ENCODE data around the gene SPAG7.

SPAG7 gene

GRCh38 chr17:4974115-4974670, 6.6 kb upstream of the SPAG7 start:
- no peak for DNase-seq (ENCODE audit: low spot score)

GRCh38 chr17:4973256-4974114, 5.9 kb upstream of the SPAG7 start:
- no peak for DNase-seq (ENCODE audit: low spot score)

GRCh38 chr17:4972752-4973151, 5.1 kb upstream of the SPAG7 start:
- DNase-seq (ENCODE audit: low spot score) = no peak

- no peak for DNase-seq (ENCODE audit: low spot score)
Observed at GRCh38 chr17:4972322-4972721, 4.7 kb upstream of the SPAG7 start.

- DNase-seq (ENCODE audit: low spot score) = no peak
Observed at GRCh38 chr17:4971826-4972225, 4.2 kb upstream of the SPAG7 start.

- DNase-seq (ENCODE audit: low spot score) = no peak
Observed at GRCh38 chr17:4970273-4970672, 2.7 kb upstream of the SPAG7 start.

GRCh38 chr17:4969551-4970173, 2.0 kb upstream of the SPAG7 start:
- DNase-seq (ENCODE audit: low spot score) = no peak

- no peak for DNase-seq (ENCODE audit: low spot score)
Observed at GRCh38 chr17:4969047-4969550, 1.5 kb upstream of the SPAG7 start.

GRCh38 chr17:4968486-4969046, 949 bp upstream of the SPAG7 start:
- DNase-seq (ENCODE audit: low spot score) = no peak

- DNase-seq (ENCODE audit: low spot score) = peak; percentile 100
Observed at GRCh38 chr17:4966844-4967538, 626 bp downstream of the SPAG7 start.

- no peak for DNase-seq (ENCODE audit: low spot score)
Observed at GRCh38 chr17:4965311-4965986, 2.2 kb downstream of the SPAG7 start.

- no peak for DNase-seq (ENCODE audit: low spot score)
Observed at GRCh38 chr17:4960279-4960922, 7.2 kb downstream of the SPAG7 start.

- DNase-seq (ENCODE audit: low spot score) = no peak
Observed at GRCh38 chr17:4959261-4959965, 8.2 kb downstream of the SPAG7 start.

- DNase-seq (ENCODE audit: low spot score) = no peak
Observed at GRCh38 chr17:4958102-4958501, 9.5 kb downstream of the SPAG7 start.

GRCh38 chr17:4956493-4957061, 11.0 kb downstream of the SPAG7 start:
- no peak for DNase-seq (ENCODE audit: low spot score)

GRCh38 chr17:4955091-4955490, 12.5 kb downstream of the SPAG7 start:
- no peak for DNase-seq (ENCODE audit: low spot score)

GRCh38 chr17:4953451-4953961, 14.1 kb downstream of the SPAG7 start:
- DNase-seq (ENCODE audit: low spot score) = no peak

GRCh38 chr17:4951486-4951885, 16.1 kb downstream of the SPAG7 start:
- DNase-seq (ENCODE audit: low spot score) = no peak

- no peak for DNase-seq (ENCODE audit: low spot score)
Observed at GRCh38 chr17:4950746-4951204, 16.8 kb downstream of the SPAG7 start, which contains the start of gene ENO3. TSS of gene ENO3 (plus strand) at chr17:4951119. CDS start at chr17:4951830, 711 bp downstream.
